Measurements from ENCODE around the gene CEP152. TPM values are rescaled to one million over a fixed set of nuclear protein-coding genes. Genes with fewer than 3 reads are reported as not detected.

CEP152 gene
- total RNA-seq, 5 donors from 2014 or later (not counting 1 experiment from before 2014, with no cell fraction given): 6.6 to 11.4 (median 10.3) TPM

DNA sequence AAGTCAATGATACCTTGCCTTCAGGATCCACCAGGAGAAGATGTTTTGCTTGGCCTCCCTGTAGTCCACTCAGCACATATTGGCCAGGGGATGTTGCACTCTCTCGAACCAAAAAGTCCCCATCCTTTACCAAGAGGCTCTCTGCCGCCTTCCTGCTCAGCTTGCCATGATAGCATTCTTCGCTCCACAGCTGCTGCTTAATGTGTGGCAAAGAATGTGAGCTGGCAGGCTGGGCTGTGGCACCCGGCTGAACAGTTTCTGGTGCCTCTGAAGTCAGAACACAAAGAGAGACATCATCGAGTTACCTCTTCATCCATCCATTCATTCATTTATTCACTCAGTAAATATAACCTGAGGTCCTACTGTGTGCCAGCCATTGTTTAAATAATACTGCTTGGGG, 23.9 kb upstream of the CEP152 start:
- no peak for ATAC-seq (replicated peaks in 1 of 4)
- whole genome bisulfite sequencing (ENCODE audit: insufficient coverage): 91% methylated on average over 4 of the region's 5 CpGs
- Histone ChIP-seq H3K9me3 (no peaks in the 10 kb centered on the region), H3K4me3 (ENCODE audit: control insufficient read depth in 1 of 2, extremely low read depth in 1 of 2, low read length in 1 of 2) (no peak overlapping the region), H3K27me3 (replicated peaks in 1 of 2; ENCODE audit: control insufficient read depth in 2 of 2, extremely low read depth in 1 of 2, insufficient read depth in 2 of 2, low read length in 1 of 2) (peaks cover 0 to 11% of the 10 kb centered on the region in 2 experiments), H3K4me1 (ENCODE audit: control insufficient read depth in 1 of 2, extremely low read depth in 1 of 2, insufficient read depth in 2 of 2, low read length in 2 of 2) (no peaks in the 10 kb centered on the region), H3K36me3 (ENCODE audit: control insufficient read depth in 2 of 2, extremely low read depth in 1 of 2, insufficient read depth in 1 of 2, low read length in 1 of 2) (no peaks in the 10 kb centered on the region), H3K27ac (ENCODE audit: low read length) (no peak overlapping the region)
- ChIA-PET POLR2A (no interaction called here), CTCF (interaction anchor here in 1 of 2 donors (0.5 kb wide), 1 partner anchor 26 kb away, joined by 3 read pairs; no protein-coding TSS in a partner anchor)
- no peak overlapping the region for H3K4me3 Mint-ChIP-seq
- H3K4me1 Mint-ChIP-seq: no peaks in the 10 kb centered on the region
- no peak overlapping the region for H3K27ac Mint-ChIP-seq
- H3K27me3 Mint-ChIP-seq: peaks cover 23 to 36% of the 10 kb centered on the region in 2 donors
- peaks cover 13 to 15% (median 15%) of the 10 kb centered on the region in 3 donors for H3K9me3 Mint-ChIP-seq
- no peaks in the 10 kb centered on the region for H3K36me3 Mint-ChIP-seq
- no peak for DNase-seq

- Mint-ChIP-seq H3K36me3 (no peaks in the 10 kb centered on the region), H3K27ac (no peak overlapping the region), H3K4me3 (no peak overlapping the region), H3K27me3 (peaks cover 27 to 38% of the 10 kb centered on the region in 2 donors), H3K9me3 (peaks cover 13 to 15% (median 15%) of the 10 kb centered on the region in 3 donors), H3K4me1 (no peaks in the 10 kb centered on the region)
- peaks cover 0 to 11% of the 10 kb centered on the region in 2 experiments for H3K27me3 ChIP-seq (replicated peaks in 1 of 2; ENCODE audit: control insufficient read depth in 2 of 2, extremely low read depth in 1 of 2, insufficient read depth in 2 of 2, low read length in 1 of 2)
- H3K27ac ChIP-seq (ENCODE audit: low read length): no peak overlapping the region
- no peaks in the 10 kb centered on the region for H3K36me3 ChIP-seq (ENCODE audit: control insufficient read depth in 2 of 2, extremely low read depth in 1 of 2, insufficient read depth in 1 of 2, low read length in 1 of 2)
- H3K4me3 ChIP-seq (ENCODE audit: control insufficient read depth in 1 of 2, extremely low read depth in 1 of 2, low read length in 1 of 2): no peak overlapping the region
- no peak for ATAC-seq (replicated peaks in 1 of 4)
- H3K9me3 ChIP-seq: no peaks in the 10 kb centered on the region
- DNase-seq: no peak
- ChIA-PET POLR2A (no interaction called here), CTCF (no interaction called here)
- H3K4me1 ChIP-seq (ENCODE audit: control insufficient read depth in 1 of 2, extremely low read depth in 1 of 2, insufficient read depth in 2 of 2, low read length in 2 of 2): no peaks in the 10 kb centered on the region
These were observed 22.8 kb upstream of the CEP152 start for GRCh38 chr15:48833526-48834239.

- no peaks in the 10 kb centered on the region for H3K9me3 ChIP-seq
- Mint-ChIP-seq H3K4me1 (no peaks in the 10 kb centered on the region), H3K4me3 (no peak overlapping the region), H3K27me3 (peaks cover 26 to 37% of the 10 kb centered on the region in 2 donors), H3K9me3 (peaks cover 13 to 15% (median 15%) of the 10 kb centered on the region in 3 donors), H3K27ac (no peak overlapping the region), H3K36me3 (no peaks in the 10 kb centered on the region)
- H3K4me3 ChIP-seq (ENCODE audit: control insufficient read depth in 1 of 2, extremely low read depth in 1 of 2, low read length in 1 of 2): no peak overlapping the region
- no peaks in the 10 kb centered on the region for H3K4me1 ChIP-seq (ENCODE audit: control insufficient read depth in 1 of 2, extremely low read depth in 1 of 2, insufficient read depth in 2 of 2, low read length in 2 of 2)
- H3K27me3 ChIP-seq (replicated peaks in 1 of 2; ENCODE audit: control insufficient read depth in 2 of 2, extremely low read depth in 1 of 2, insufficient read depth in 2 of 2, low read length in 1 of 2): peaks cover 0 to 11% of the 10 kb centered on the region in 2 experiments
- DNase-seq (no peak), ATAC-seq (replicated peaks in 1 of 4) (no peak)
- ChIA-PET CTCF (no interaction called here), POLR2A (no interaction called here)
- H3K36me3 ChIP-seq (ENCODE audit: control insufficient read depth in 2 of 2, extremely low read depth in 1 of 2, insufficient read depth in 1 of 2, low read length in 1 of 2): no peaks in the 10 kb centered on the region
- H3K27ac ChIP-seq (ENCODE audit: low read length): no peak overlapping the region
These were observed 21.8 kb upstream of the CEP152 start for GRCh38 chr15:48832648-48833047.

DNA sequence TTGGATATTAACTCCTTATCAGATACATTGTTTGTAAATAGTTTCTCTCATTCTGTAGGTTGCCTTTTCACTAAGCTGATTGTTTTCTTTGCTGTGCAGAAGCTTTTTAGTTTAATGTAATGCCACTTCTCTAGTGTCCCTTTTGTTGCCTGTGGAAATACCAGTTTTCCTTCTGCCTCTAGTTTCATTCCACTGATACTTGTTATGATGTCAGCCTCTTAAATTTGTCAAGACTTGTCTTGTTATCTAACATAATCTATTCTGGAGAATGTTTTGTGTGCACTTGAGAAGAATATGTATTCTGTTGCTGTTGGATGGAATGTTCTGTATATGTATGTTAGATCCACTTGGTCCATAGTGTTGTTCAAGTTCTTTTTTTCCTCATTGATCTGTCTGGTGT, 18.0 kb upstream of the CEP152 start:
- Mint-ChIP-seq H3K27me3 (peaks cover 13 to 25% of the 10 kb centered on the region in 2 donors), H3K9me3 (peaks cover 13 to 15% (median 15%) of the 10 kb centered on the region in 3 donors), H3K4me1 (no peaks in the 10 kb centered on the region), H3K27ac (no peak overlapping the region), H3K4me3 (no peak overlapping the region), H3K36me3 (no peaks in the 10 kb centered on the region)
- Histone ChIP-seq H3K9me3 (no peaks in the 10 kb centered on the region), H3K27ac (ENCODE audit: low read length) (no peak overlapping the region), H3K4me1 (ENCODE audit: control insufficient read depth in 1 of 2, extremely low read depth in 1 of 2, insufficient read depth in 2 of 2, low read length in 2 of 2) (no peaks in the 10 kb centered on the region), H3K36me3 (ENCODE audit: control insufficient read depth in 2 of 2, extremely low read depth in 1 of 2, insufficient read depth in 1 of 2, low read length in 1 of 2) (no peaks in the 10 kb centered on the region), H3K27me3 (replicated peaks in 1 of 2; ENCODE audit: control insufficient read depth in 2 of 2, extremely low read depth in 1 of 2, insufficient read depth in 2 of 2, low read length in 1 of 2) (no peaks in the 10 kb centered on the region), H3K4me3 (ENCODE audit: control insufficient read depth in 1 of 2, extremely low read depth in 1 of 2, low read length in 1 of 2) (no peak overlapping the region)
- DNase-seq (no peak), ATAC-seq (replicated peaks in 1 of 4) (no peak)
- POLR2A ChIA-PET: interaction anchor here in 1 of 2 donors (0.8 kb wide), 1 partner anchor 548 kb away, joined by 5 read pairs; no protein-coding TSS in a partner anchor
- CTCF ChIA-PET: no interaction called here

GRCh38 chr15:48828471-48828870, 17.6 kb upstream of the CEP152 start:
- H3K4me3 ChIP-seq (ENCODE audit: control insufficient read depth in 1 of 2, extremely low read depth in 1 of 2, low read length in 1 of 2): no peak overlapping the region
- H3K9me3 ChIP-seq: no peaks in the 10 kb centered on the region
- H3K27ac ChIP-seq (ENCODE audit: low read length): no peak overlapping the region
- no peak overlapping the region for H3K27ac Mint-ChIP-seq
- no peaks in the 10 kb centered on the region for H3K36me3 Mint-ChIP-seq
- H3K27me3 Mint-ChIP-seq: peaks cover 13 to 23% of the 10 kb centered on the region in 2 donors
- ChIA-PET CTCF (no interaction called here), POLR2A (interaction anchor here in 1 of 2 donors (0.8 kb wide), 1 partner anchor 549 kb away, joined by 5 read pairs; no protein-coding TSS in a partner anchor)
- no CpG with 5 or more reads among the region's 4 CpGs for WGBS (ENCODE audit: insufficient coverage)
- H3K27me3 ChIP-seq (replicated peaks in 1 of 2; ENCODE audit: control insufficient read depth in 2 of 2, extremely low read depth in 1 of 2, insufficient read depth in 2 of 2, low read length in 1 of 2): no peaks in the 10 kb centered on the region
- no peaks in the 10 kb centered on the region for H3K36me3 ChIP-seq (ENCODE audit: control insufficient read depth in 2 of 2, extremely low read depth in 1 of 2, insufficient read depth in 1 of 2, low read length in 1 of 2)
- no peaks in the 10 kb centered on the region for H3K4me1 ChIP-seq (ENCODE audit: control insufficient read depth in 1 of 2, extremely low read depth in 1 of 2, insufficient read depth in 2 of 2, low read length in 2 of 2)
- no peaks in the 10 kb centered on the region for H3K4me1 Mint-ChIP-seq
- no peak overlapping the region for H3K4me3 Mint-ChIP-seq
- H3K9me3 Mint-ChIP-seq: peaks cover 11 to 14% (median 12%) of the 10 kb centered on the region in 3 donors
- DNase-seq (no peak), ATAC-seq (replicated peaks in 1 of 4) (no peak)

DNA sequence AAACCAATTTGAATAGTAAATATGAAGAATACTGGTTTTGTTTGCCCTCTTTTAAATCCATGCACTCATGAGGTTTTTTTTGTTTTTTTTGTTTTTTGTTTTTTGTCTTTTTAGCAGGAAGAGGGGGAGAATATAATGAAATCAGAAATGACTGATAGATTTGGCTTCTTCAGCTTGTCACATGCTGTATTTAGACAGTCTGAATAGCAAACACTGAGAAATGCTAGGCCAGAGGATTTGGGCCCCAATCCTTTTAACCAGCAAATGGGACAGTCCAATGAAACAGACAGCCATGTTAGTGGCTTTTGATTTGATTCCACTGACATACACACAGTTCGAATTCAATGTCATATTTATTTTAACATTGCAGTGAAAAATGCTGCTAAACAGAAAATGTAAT, 14.2 kb upstream of the CEP152 start:
- ChIA-PET CTCF (interaction anchor here (0.5 to 0.8 kb wide), 3 partner anchors 17 to 1326 kb away, joined by 3 to 5 read pairs (median 4); partner anchors contain the start of gene EID1 (in 1 of the 2)), POLR2A (no interaction called here)
- peaks cover 10 to 13% of the 10 kb centered on the region in 2 donors for H3K27me3 Mint-ChIP-seq
- no peak for ATAC-seq (replicated peaks in 1 of 4)
- no peak overlapping the region for H3K4me3 Mint-ChIP-seq
- H3K36me3 Mint-ChIP-seq: no peaks in the 10 kb centered on the region
- DNase-seq: no peak
- no peaks in the 10 kb centered on the region for H3K4me1 Mint-ChIP-seq
- H3K4me3 ChIP-seq (ENCODE audit: control insufficient read depth in 1 of 2, extremely low read depth in 1 of 2, low read length in 1 of 2): no peak overlapping the region
- H3K9me3 ChIP-seq: no peaks in the 10 kb centered on the region
- WGBS (ENCODE audit: insufficient coverage): no CpG with 5 or more reads among the region's 1 CpG
- H3K36me3 ChIP-seq (ENCODE audit: control insufficient read depth in 2 of 2, extremely low read depth in 1 of 2, insufficient read depth in 1 of 2, low read length in 1 of 2): no peaks in the 10 kb centered on the region
- peaks cover 4 to 6% (median 5%) of the 10 kb centered on the region in 3 donors for H3K9me3 Mint-ChIP-seq
- no peaks in the 10 kb centered on the region for H3K4me1 ChIP-seq (ENCODE audit: control insufficient read depth in 1 of 2, extremely low read depth in 1 of 2, insufficient read depth in 2 of 2, low read length in 2 of 2)
- H3K27me3 ChIP-seq (replicated peaks in 1 of 2; ENCODE audit: control insufficient read depth in 2 of 2, extremely low read depth in 1 of 2, insufficient read depth in 2 of 2, low read length in 1 of 2): peaks cover 0 to 2% of the 10 kb centered on the region in 2 experiments
- no peak overlapping the region for H3K27ac ChIP-seq (ENCODE audit: low read length)
- no peak overlapping the region for H3K27ac Mint-ChIP-seq

All from T-cell (primary cell).